Gastroesophageal sphincter (tissue), 4 donors: Measurements from ENCODE around the gene CRB2. TPM values are rescaled to one million over a fixed set of nuclear protein-coding genes. Genes with fewer than 3 reads are reported as not detected.

Source experiments
- ATAC-seq: fragments of 150-250 bp; one replicate; pipeline ENCODE4 v1.9.1; 2016; ENCODE audit warnings: mild to moderate bottlenecking, moderate library complexity
- H3K27ac ChIP-seq, 4 donors: fragments of 200-600 bp; sonication (generic) in 3 of 4; 1 replicate in 3 of 4; 2 replicates in 1 of 4; pipeline ENCODE4 v1.5.1; 2016 to 2019
- H3K27me3 ChIP-seq: fragments of 200-600 bp; sonication (generic); one replicate; pipeline ENCODE4 v1.5.1; 2019
- H3K36me3 ChIP-seq, 2 donors: fragments of 200-600 bp; sonication (generic); one replicate each; pipeline ENCODE4 v1.5.1; 2019; ENCODE audit warnings: control low read depth in 1 of 2
- H3K4me1 ChIP-seq, 3 donors: fragments of 200-600 bp; sonication (generic); 1 replicate in 2 of 3; 2 replicates in 1 of 3; pipeline ENCODE4 v1.5.1; 2016 to 2019; ENCODE audit warnings: control low read depth in 2 of 3
- H3K4me3 ChIP-seq, 2 donors: fragments of 200-600 bp; sonication (generic); one replicate each; pipeline ENCODE4 v1.5.1; 2019; ENCODE audit warnings: mild to moderate bottlenecking in 1 of 2, moderate library complexity in 1 of 2
- H3K9me3 ChIP-seq, 3 donors: fragments of 200-600 bp; sonication (generic); one replicate each; pipeline ENCODE4 v1.5.1; 2017 to 2019; ENCODE audit warnings: control low read depth in 2 of 3
- EP300 ChIP-seq: sonication (generic); formaldehyde crosslinking; IDR thresholded peaks from one replicate; pipeline ENCODE4 v1.6.1; 2017; ENCODE audit warnings: antibody characterized with exemption, mild to moderate bottlenecking
- POLR2A ChIP-seq, 2 donors: fragments of 450-650 bp; IDR thresholded peaks; one replicate each; pipeline ENCODE4 v1.6.1; 2017; ENCODE audit warnings: antibody characterized with exemption in 2 of 2, mild to moderate bottlenecking in 2 of 2, moderate library complexity in 1 of 2
- POLR2AphosphoS5 ChIP-seq: sonication (generic); formaldehyde crosslinking; IDR thresholded peaks from one replicate; pipeline ENCODE4 v1.6.1; 2017; ENCODE audit warnings: antibody characterized with exemption
- WGBS, 2 donors: methylation state at CpG; one replicate each; pipeline ENCODE4 v1.1.5; 2018; ENCODE audit warnings: low coverage in 1 of 2; 5-methylcytosine and 5-hydroxymethylcytosine counted together
- total RNA-seq, 4 donors: library from RNA; depleted of rRNA; stranded (reverse); fragments of >200 nt; gene quantifications; one replicate each; pipeline ENCODE4 v1.1.0, GENCODE V29; 2016
- TF ChIP-seq, protein P1 (sequence below), 4 experiments: fragments of 200-600 bp in 2 of 4; fragments of 450-650 bp in 2 of 4; sonication (generic) in 1 of 4; IDR thresholded peaks; one replicate each; pipeline ENCODE4 v1.5.1; 2017 to 2019; ENCODE audit warnings: antibody characterized with exemption in 4 of 4, mild to moderate bottlenecking in 2 of 4, moderate library complexity in 2 of 4

CRB2 gene
- total RNA-seq, 4 donors from 2014 or later = not detected

DNA sequence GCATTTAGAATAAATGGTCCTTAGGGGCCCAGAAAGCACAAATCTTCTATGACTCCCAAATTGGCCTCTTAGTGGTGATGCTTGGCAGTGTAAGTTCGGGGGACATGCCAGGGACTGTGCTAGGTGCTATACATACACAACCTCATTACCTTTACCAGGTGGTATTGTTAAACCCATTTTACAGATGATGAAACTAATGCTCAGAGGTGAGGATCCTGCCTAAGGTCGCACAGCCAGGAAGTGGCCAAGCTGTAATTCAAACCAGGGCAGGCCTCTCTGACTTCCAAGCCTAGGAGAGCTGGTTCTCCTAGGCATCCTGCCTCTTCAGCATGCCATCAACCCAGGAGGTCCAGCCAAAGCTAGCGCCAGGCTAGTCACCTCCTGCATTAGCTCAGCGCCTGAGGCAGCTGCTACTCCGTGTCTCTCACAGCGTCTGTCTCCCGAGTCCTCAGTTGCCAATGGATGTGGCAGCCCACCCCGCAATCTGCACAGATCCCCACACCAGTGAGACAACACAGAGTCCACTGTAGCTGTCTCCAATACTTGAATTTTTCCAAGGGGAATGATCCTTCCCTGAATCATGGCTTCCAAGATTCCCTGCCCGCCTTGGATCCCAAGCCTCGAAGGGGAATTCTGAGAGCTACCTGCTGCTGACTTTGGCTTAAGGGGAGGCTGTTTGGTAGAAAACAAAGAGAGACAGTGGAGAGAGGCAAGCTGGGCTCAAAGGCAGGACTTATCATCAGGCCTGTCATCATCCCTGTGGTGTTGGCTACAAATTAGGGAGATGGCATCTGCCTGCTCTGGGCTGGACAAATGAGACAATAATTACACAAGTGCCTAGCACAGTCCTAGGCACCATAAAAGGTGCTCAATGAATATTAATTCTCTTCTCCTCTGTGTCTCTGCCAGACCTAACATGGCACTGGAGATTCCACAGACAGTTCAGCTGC, 52.6 kb downstream of the CRB2 start:
- WGBS, 2 donors = 90 to 100% methylated on average over 1 to 7 of the region's 10 CpGs

DNA sequence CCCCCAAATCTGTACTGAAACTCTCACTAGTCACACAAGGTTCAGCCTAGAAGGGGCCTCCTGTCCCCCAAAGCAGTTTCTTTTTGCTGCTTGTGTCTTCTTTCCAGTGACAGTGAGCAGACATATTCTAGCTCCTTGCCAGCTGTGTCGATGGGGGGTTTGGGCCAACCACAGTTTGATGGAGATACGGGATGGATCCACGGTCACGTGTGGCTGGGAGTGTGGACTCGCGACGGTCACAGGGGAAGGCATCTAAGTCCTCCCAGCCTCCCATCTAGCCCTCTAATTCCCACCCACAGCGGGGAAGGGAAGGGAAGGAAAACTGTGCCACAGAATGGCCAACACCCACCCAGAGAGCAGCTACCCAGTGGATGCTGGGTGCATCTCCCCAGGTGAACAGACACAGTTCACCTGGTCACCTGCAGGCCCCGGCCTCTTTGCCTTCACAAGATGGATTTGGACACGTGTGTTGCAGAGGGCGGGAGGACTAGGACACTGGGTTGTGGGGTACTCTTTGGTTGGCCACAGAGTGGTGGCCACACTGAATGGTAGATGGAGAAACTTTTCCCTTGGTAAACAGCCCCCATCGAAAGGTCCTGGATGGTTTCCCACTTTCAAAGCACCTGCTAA, 54.4 kb downstream of the CRB2 start:
- no peak for ATAC-seq
- Histone ChIP-seq H3K27ac (no peak overlapping the region), H3K4me1 (no peaks in the 10 kb centered on the region), H3K27me3 (no peaks in the 10 kb centered on the region), H3K4me3 (no peak overlapping the region), H3K9me3 (no peaks in the 10 kb centered on the region), H3K36me3 (peaks cover 0 to 23% of the 10 kb centered on the region in 2 donors)
- TF ChIP-seq, protein P1, sequence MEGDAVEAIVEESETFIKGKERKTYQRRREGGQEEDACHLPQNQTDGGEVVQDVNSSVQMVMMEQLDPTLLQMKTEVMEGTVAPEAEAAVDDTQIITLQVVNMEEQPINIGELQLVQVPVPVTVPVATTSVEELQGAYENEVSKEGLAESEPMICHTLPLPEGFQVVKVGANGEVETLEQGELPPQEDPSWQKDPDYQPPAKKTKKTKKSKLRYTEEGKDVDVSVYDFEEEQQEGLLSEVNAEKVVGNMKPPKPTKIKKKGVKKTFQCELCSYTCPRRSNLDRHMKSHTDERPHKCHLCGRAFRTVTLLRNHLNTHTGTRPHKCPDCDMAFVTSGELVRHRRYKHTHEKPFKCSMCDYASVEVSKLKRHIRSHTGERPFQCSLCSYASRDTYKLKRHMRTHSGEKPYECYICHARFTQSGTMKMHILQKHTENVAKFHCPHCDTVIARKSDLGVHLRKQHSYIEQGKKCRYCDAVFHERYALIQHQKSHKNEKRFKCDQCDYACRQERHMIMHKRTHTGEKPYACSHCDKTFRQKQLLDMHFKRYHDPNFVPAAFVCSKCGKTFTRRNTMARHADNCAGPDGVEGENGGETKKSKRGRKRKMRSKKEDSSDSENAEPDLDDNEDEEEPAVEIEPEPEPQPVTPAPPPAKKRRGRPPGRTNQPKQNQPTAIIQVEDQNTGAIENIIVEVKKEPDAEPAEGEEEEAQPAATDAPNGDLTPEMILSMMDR (IDR thresholded peaks at IDR 0.05) = no peak
- TF ChIP-seq POLR2A (IDR thresholded peaks at IDR 0.05) (no peak), EP300 (no peak), POLR2AphosphoS5 (no peak)
- 92% methylated on average over 11 of the region's 12 CpGs; no CpG with 5 or more reads in 1 of the 2 donors for WGBS, 2 donors

More for the DNA sequence above, 52.6 kb downstream of the CRB2 start:
- Histone ChIP-seq H3K9me3 (no peaks in the 10 kb centered on the region), H3K4me3 (no peak overlapping the region), H3K27me3 (no peaks in the 10 kb centered on the region), H3K36me3 (peaks cover 0 to 19% of the 10 kb centered on the region in 2 donors), H3K27ac (no peak overlapping the region), H3K4me1 (no peaks in the 10 kb centered on the region)
- no peak for TF ChIP-seq POLR2AphosphoS5
- no peak for TF ChIP-seq EP300
- TF ChIP-seq POLR2A (IDR thresholded peaks at IDR 0.05) = no peak
- TF ChIP-seq, protein P1 (IDR thresholded peaks at IDR 0.05) = no peak
- ATAC-seq = no peak

DNA sequence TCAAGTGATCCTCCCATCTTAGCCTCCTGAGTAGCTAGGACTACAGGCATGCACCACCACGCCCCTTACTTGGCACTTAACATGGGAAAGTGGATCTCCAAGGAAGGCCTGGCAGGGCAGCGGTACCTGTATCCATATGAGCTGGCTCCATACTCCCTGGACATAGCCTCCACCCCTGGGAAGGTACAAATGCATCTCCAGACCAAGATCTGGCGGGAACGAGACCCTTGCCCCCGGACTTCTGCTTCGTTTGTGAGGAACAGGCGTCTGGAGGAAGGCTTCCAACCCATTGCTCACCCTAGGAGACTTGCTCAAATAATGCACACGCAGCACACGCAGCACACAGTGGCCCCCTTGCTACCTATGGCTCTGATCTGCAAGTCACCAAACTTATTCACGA, 55.2 kb downstream of the CRB2 start:
- WGBS, 2 donors = 96% methylated on average over 4 of the region's 10 CpGs; no CpG with 5 or more reads in 1 of the 2 donors
- TF ChIP-seq POLR2AphosphoS5 = no peak
- TF ChIP-seq POLR2A (IDR thresholded peaks at IDR 0.05) = no peak
- TF ChIP-seq, protein P1 (IDR thresholded peaks at IDR 0.05) = no peak
- TF ChIP-seq EP300 = no peak
- Histone ChIP-seq H3K27ac (no peak overlapping the region), H3K36me3 (peaks cover 0 to 31% of the 10 kb centered on the region in 2 donors), H3K4me3 (no peak overlapping the region), H3K27me3 (no peaks in the 10 kb centered on the region), H3K9me3 (no peaks in the 10 kb centered on the region), H3K4me1 (no peaks in the 10 kb centered on the region)
- no peak for ATAC-seq

DNA sequence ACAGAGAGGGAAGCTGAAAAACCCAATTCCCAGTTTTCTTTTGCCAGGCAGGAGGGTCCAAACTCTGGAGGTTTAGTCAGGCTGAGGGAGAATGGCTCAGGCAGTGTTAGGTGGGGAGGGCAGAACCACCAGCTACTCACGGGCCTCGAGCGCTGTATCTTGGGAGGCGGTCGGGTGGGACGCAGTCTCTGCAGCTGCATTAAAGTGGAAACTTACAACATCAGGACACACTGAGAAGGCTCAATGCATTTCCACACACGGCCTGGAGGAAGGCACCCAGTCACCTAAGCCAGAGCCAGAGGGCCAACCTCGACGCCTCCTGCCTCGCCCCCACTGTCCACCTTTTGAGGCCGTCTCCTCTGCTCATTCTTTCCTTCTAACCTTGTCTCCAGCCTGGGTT, 55.6 kb downstream of the CRB2 start:
- TF ChIP-seq EP300 = no peak
- TF ChIP-seq, protein P1 (IDR thresholded peaks at IDR 0.05) = no peak
- TF ChIP-seq POLR2AphosphoS5 = no peak
- TF ChIP-seq POLR2A (IDR thresholded peaks at IDR 0.05) = no peak
- Histone ChIP-seq H3K27ac (no peak overlapping the region), H3K4me1 (no peaks in the 10 kb centered on the region), H3K27me3 (no peaks in the 10 kb centered on the region), H3K4me3 (no peak overlapping the region), H3K36me3 (peaks cover 0 to 35% of the 10 kb centered on the region in 2 donors), H3K9me3 (no peaks in the 10 kb centered on the region)
- no peak for ATAC-seq
- 100% methylated on average over 5 of the region's 11 CpGs; no CpG with 5 or more reads in 1 of the 2 donors for WGBS, 2 donors
